DMS79 treated with DMSO at 0.1 percent for 48 hours (cell line): ENCODE data around the gene RIOX2.
A peak's percentile ranks its signal among the peaks of the same experiment; 100 is the strongest.

Experiments used
- DNase-seq: peaks from one replicate; lab custom pipeline; 2025; lab: John Stamatoyannopoulos, UW

RIOX2 gene

GRCh38 chr3:97954228-97954827 lies 17.9 kb downstream of the RIOX2 start:
- DNase-seq, result no peak

- DNase-seq, result no peak
These were observed 19.4 kb downstream of the RIOX2 start for GRCh38 chr3:97952872-97953271.

GRCh38 chr3:97952280-97952679 lies 20.0 kb downstream of the RIOX2 start:
- no peak for DNase-seq

- no peak for DNase-seq
These were observed 21.9 kb downstream of the RIOX2 start for GRCh38 chr3:97950360-97950759.

- peak; percentile 58 for DNase-seq
These were observed 22.5 kb downstream of the RIOX2 start for GRCh38 chr3:97949743-97950142.

- DNase-seq, result peak; percentile 18
These were observed 23.1 kb downstream of the RIOX2 start for GRCh38 chr3:97949110-97949485.

- no peak for DNase-seq
These were observed 23.7 kb downstream of the RIOX2 start for GRCh38 chr3:97948351-97949109.

GRCh38 chr3:97942801-97943546 lies 29.3 kb downstream of the RIOX2 start:
- DNase-seq, result peak; percentile 99

- DNase-seq, result peak; percentile 44
These were observed 32.2 kb downstream of the RIOX2 start for GRCh38 chr3:97940034-97940433.

GRCh38 chr3:97939401-97939800 lies 32.8 kb downstream of the RIOX2 start:
- DNase-seq, result no peak

- no peak for DNase-seq
These were observed 33.8 kb downstream of the RIOX2 start for GRCh38 chr3:97938444-97938843.

- no peak for DNase-seq
These were observed 35.0 kb downstream of the RIOX2 start for GRCh38 chr3:97937205-97937604.

- peak; percentile 14 for DNase-seq
These were observed 36.4 kb downstream of the RIOX2 start for GRCh38 chr3:97935842-97936241.

- no peak for DNase-seq
These were observed 37.1 kb downstream of the RIOX2 start for GRCh38 chr3:97934980-97935695.

- no peak for DNase-seq
These were observed 39.8 kb downstream of the RIOX2 start for GRCh38 chr3:97932387-97932801.

GRCh38 chr3:97931218-97931617 lies 41.0 kb downstream of the RIOX2 start:
- DNase-seq, result no peak

- DNase-seq, result no peak
These were observed 42.2 kb downstream of the RIOX2 start for GRCh38 chr3:97930018-97930417.

GRCh38 chr3:97928986-97929385 lies 43.2 kb downstream of the RIOX2 start:
- DNase-seq, result no peak

- no peak for DNase-seq
These were observed 44.5 kb downstream of the RIOX2 start for GRCh38 chr3:97927704-97928103.

GRCh38 chr3:97917813-97918536 lies 54.3 kb downstream of the RIOX2 start:
- no peak for DNase-seq

GRCh38 chr3:97916576-97916975 lies 55.7 kb downstream of the RIOX2 start:
- DNase-seq, result no peak

- no peak for DNase-seq
These were observed 57.8 kb downstream of the RIOX2 start for GRCh38 chr3:97914388-97914787.
